Astrocyte of the cerebellum (primary cell): Measurements from ENCODE around the gene CCM2.

Experiments
- DNase-seq: peaks from one replicate; pipeline ENCODE4 v3.0.0-alpha.2; 2011; ENCODE audit warnings: low read depth
- H3K4me3 ChIP-seq: 2 replicates; pipeline ENCODE4 v1.5.1; 2011; ENCODE audit warnings: mild to moderate bottlenecking, low read depth, low read length, moderate library complexity
- CTCF ChIP-seq: IDR thresholded peaks from 2 replicates; pipeline ENCODE4 v1.5.1; 2012; ENCODE audit warnings: low read length, low read depth, moderate library complexity, mild to moderate bottlenecking; ENCODE audit errors: missing control alignments
- in situ Hi-C: cut with HindIII; loops from 2 replicates; pipeline ENCODE4 v1.10.0; 2017; ENCODE audit warnings: low sequenced_read_pairs

CCM2 gene

GRCh38 chr7:45122975-45123860, 123.2 kb downstream of the CCM2 start:
- H3K4me3 ChIP-seq: no peak overlapping the region
- in situ Hi-C loops: no loop called here

GRCh38 chr7:45123913-45124710, 124.1 kb downstream of the CCM2 start:
- in situ Hi-C loops: no loop called here
- DNase-seq: no peak
- no peak for TF ChIP-seq CTCF
- H3K4me3 ChIP-seq: no peak overlapping the region

More at GRCh38 chr7:45122975-45123860, 123.2 kb downstream of the CCM2 start:
- DNase-seq: no peak
- no peak for TF ChIP-seq CTCF

GRCh38 chr7:45125193-45125904, 125.3 kb downstream of the CCM2 start:
- H3K4me3 ChIP-seq: no peak overlapping the region
- no peak for DNase-seq
- TF ChIP-seq CTCF: no peak
- in situ Hi-C loops: no loop called here
